ENCODE results near the gene DCLRE1C. TPM values are rescaled to one million over a fixed set of nuclear protein-coding genes. Genes with fewer than 3 reads are reported as not detected.
A peak's percentile ranks its signal among the peaks of the same experiment; 100 is the strongest.

Gene DCLRE1C
- total RNA-seq, 4 donors from 2014 or later, result 9.8 to 17.3 (median 12.0) TPM

- WGBS, 2 donors, result 41 to 50% methylated on average over 12 of the region's 12 CpGs
- TF ChIP-seq CTCF (IDR thresholded peaks at IDR 0.05), result no peak
- TF ChIP-seq POLR2A (IDR thresholded peaks at IDR 0.05), result no peak
- intact Hi-C loops (cut with DNase I; ENCODE audit: low total_unique reads), result loop anchor here (10.0 kb wide), 1 partner anchor 74 kb away; no protein-coding TSS in a partner anchor
Observed at GRCh38 chr10:14958872-14959220, 5.0 kb upstream of the DCLRE1C start.

DNA sequence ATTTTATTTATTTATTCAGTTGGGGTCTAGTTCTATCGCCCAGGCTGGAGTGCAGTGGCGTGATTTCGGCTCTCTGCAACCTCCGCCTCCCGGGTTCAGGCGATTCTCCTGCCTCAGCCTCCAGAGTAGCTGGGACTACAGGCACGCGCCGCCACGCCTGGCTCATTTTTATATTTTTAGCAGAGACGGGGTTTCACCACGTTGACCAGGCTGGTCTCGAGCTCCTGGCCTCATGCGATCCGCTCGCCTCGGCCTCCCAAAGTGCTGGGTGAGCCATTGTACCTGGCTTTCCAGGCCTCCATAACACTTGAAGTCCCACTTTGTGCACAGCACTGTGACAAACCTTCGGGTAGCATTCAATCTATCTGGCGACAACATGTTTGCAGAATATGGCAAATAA lies 1.0 kb upstream of the DCLRE1C start:
- intact Hi-C loops (cut with DNase I; ENCODE audit: low total_unique reads), result loop anchor here (10.0 kb wide), 1 partner anchor 70 kb away; no protein-coding TSS in a partner anchor
- no peak for DNase-seq (ENCODE audit: low spot score in 2 of 2)
- WGBS, 2 donors, result 94% methylated on average over 19 of the region's 19 CpGs
- TF ChIP-seq POLR2A (IDR thresholded peaks at IDR 0.05), result no peak
- TF ChIP-seq CTCF (IDR thresholded peaks at IDR 0.05), result no peak
- no peak overlapping the region for H3K4me3 ChIP-seq (ENCODE audit: low read depth, poor library complexity, severe bottlenecking)

More at GRCh38 chr10:14958872-14959220, 5.0 kb upstream of the DCLRE1C start:
- DNase-seq (ENCODE audit: low spot score in 2 of 2), result no peak
- peak overlapping the region; percentile 47 for H3K4me3 ChIP-seq (ENCODE audit: low read depth, poor library complexity, severe bottlenecking)

GRCh38 chr10:14953424-14954000 lies 384 bp downstream of the DCLRE1C start:
- intact Hi-C loops (cut with DNase I; ENCODE audit: low total_unique reads), result loop anchor here (10.0 kb wide), 1 partner anchor 69 kb away; no protein-coding TSS in a partner anchor
- peak overlapping the region; percentile 81 for H3K4me3 ChIP-seq (ENCODE audit: low read depth, poor library complexity, severe bottlenecking)
- DNase-seq (ENCODE audit: low spot score in 2 of 2), result peak; percentile 42 to 91
- WGBS, 2 donors, result 2 to 3% methylated on average over 23 to 31 of the region's 32 CpGs
- TF ChIP-seq POLR2A (IDR thresholded peaks at IDR 0.05) (no peak), CTCF (IDR thresholded peaks at IDR 0.05) (no peak)

DNA sequence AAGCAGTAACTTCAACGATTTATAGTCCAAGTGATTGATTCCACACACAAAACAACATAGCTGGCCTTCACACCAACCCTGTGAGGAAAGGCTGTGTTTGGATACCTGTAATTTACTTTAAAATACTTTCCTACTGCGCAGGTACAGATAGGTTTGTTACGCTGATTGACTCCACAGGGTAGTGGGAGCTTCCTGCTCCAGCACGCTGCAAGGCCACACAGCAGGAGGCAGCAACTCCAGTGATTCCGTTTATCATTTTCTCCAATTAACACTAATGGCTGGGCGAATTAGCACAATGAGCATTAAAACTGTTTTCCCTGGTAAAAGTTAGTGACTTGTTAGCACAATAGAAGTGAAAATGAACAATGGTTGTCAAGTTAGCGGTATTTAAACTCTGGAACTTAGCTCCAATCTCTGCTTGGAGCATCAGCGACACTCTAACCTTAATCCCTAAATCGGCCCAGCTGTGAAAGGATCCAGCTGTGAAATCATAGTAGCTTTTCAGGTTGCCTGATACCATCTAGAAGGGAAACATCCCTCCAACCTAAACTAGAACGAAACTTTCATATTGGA lies 959 bp downstream of the DCLRE1C start:
- H3K4me3 ChIP-seq (ENCODE audit: low read depth, poor library complexity, severe bottlenecking), result peak overlapping the region; percentile 81
- TF ChIP-seq POLR2A (IDR thresholded peaks at IDR 0.05), result no peak
- TF ChIP-seq CTCF (IDR thresholded peaks at IDR 0.05), result no peak
- WGBS, 2 donors, result 34 to 40% methylated on average over 10 of the region's 10 CpGs
- intact Hi-C loops (cut with DNase I; ENCODE audit: low total_unique reads), result loop anchor here (10.0 kb wide), 1 partner anchor 68 kb away; no protein-coding TSS in a partner anchor
- no peak for DNase-seq (ENCODE audit: low spot score in 2 of 2)

GRCh38 chr10:14949291-14949690 lies 4.6 kb downstream of the DCLRE1C start:
- no peak for DNase-seq (ENCODE audit: low spot score in 2 of 2)
- TF ChIP-seq POLR2A (IDR thresholded peaks at IDR 0.05) (no peak), CTCF (IDR thresholded peaks at IDR 0.05) (no peak)
- no peak overlapping the region for H3K4me3 ChIP-seq (ENCODE audit: low read depth, poor library complexity, severe bottlenecking)
- intact Hi-C loops (cut with DNase I; ENCODE audit: low total_unique reads), result no loop called here
- WGBS, 2 donors, result 92 to 93% methylated on average over 5 of the region's 5 CpGs
